GM12891 (cell line): ENCODE results near the gene NUDCD3.

Source experiments
- PAX5 ChIP-seq: IDR thresholded peaks from 2 replicates; pipeline ENCODE4 v1.6.1; 2011; ENCODE audit warnings: low read length, moderate library complexity, mild to moderate bottlenecking; ENCODE audit not compliant: insufficient read depth, severe bottlenecking
- POLR2A ChIP-seq: IDR thresholded peaks from 2 replicates; pipeline ENCODE4 v1.6.1; 2011; ENCODE audit warnings: low read depth, low read length, control low read depth
- POLR2AphosphoS5 ChIP-seq: IDR thresholded peaks from 2 replicates; pipeline ENCODE4 v1.6.1; 2011; ENCODE audit warnings: low read depth, low read length, control low read depth
- POU2F2 ChIP-seq: IDR thresholded peaks from 2 replicates; pipeline ENCODE4 v1.6.1; 2011; ENCODE audit warnings: low read depth, mild to moderate bottlenecking, control low read depth, low read length, moderate library complexity
- SPI1 ChIP-seq: IDR thresholded peaks from 2 replicates; pipeline ENCODE4 v1.6.1; 2011; ENCODE audit warnings: low read depth, low read length, control low read depth
- TAF1 ChIP-seq: IDR thresholded peaks from 2 replicates; pipeline ENCODE4 v1.6.1; 2011; ENCODE audit warnings: low read depth, low read length, control low read depth

DNA sequence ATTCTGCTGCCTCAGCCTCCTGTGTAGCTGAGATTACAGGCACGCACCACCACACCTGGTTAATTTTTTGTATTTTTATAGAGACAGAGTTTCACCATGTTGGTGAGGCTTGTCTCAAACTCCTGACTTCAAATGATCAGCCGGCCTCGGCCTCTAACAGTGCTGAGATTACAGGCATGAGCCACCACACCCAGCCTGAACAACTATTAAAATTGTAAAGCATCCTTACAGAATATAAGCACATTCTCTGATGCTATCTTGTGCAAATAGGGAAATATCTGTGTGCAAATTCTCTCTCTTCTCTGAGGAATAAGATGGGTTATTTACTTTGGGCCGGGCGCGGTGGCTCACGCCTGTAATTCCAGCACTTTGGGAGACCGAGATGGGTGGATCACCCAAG, 12.5 kb downstream of the NUDCD3 start:
- no peak for TF ChIP-seq POLR2AphosphoS5
- TF ChIP-seq TAF1 = no peak
- no peak for TF ChIP-seq POLR2A
- no peak for TF ChIP-seq POU2F2
- TF ChIP-seq SPI1 = no peak
- no peak for TF ChIP-seq PAX5
